Astrocyte (in vitro differentiated cells and primary cell): ENCODE results near the gene PRRC2C.
"Not testable (repeated sequence)": the region's sequence is repeated elsewhere in the genome, so short reads cannot be mapped to it uniquely, and the experiment has no call there.

Experiments
- CTCF ChIP-seq: IDR thresholded peaks from 2 replicates; pipeline ENCODE4 v1.5.1; 2011; ENCODE audit warnings: low read depth, mild to moderate bottlenecking, inconsistent platforms, low read length, moderate library complexity; ENCODE audit not compliant: insufficient read depth
- EZH2 ChIP-seq: IDR thresholded peaks from 2 replicates; pipeline ENCODE4 v1.6.1; 2012; ENCODE audit warnings: mild to moderate bottlenecking, low read length, inconsistent platforms; ENCODE audit not compliant: insufficient read depth

- TF ChIP-seq CTCF, EZH2: not testable (repeated sequence)
These were observed 130.0 kb downstream of the PRRC2C start for GRCh38 chr1:171615122-171615906.
